ENCODE results near the gene UBE2E2.

The UBE2E2 gene

DNA sequence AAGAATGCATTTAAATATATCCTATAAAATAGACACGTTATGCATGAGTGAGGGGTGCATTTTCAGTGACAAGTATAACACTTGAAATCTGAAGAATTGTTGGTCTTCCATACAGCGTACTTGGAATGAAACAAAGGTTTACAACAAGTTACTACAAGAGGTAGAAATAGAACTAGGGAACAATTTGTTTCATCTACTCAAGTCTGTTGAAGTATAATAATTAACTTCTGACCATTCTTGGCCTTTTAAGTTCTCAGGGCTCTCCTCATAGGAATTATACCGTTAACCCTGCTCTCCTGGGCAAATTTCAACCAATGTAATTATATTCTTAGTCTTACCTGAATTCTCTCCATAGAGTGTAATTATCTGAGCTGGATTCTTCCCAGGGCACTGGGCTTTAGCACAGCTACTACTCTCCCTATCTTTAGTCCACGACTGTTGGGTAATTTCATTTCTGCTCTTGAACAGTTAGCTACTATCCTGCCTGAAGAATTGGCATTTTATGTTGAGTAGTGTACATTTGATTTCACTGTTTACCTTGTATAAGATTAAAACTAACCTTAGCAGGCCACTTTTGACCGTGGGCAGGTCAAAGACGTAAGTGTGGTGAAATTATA, 100.6 kb downstream of the UBE2E2 start:
- TF ChIP-seq, protein P1, sequence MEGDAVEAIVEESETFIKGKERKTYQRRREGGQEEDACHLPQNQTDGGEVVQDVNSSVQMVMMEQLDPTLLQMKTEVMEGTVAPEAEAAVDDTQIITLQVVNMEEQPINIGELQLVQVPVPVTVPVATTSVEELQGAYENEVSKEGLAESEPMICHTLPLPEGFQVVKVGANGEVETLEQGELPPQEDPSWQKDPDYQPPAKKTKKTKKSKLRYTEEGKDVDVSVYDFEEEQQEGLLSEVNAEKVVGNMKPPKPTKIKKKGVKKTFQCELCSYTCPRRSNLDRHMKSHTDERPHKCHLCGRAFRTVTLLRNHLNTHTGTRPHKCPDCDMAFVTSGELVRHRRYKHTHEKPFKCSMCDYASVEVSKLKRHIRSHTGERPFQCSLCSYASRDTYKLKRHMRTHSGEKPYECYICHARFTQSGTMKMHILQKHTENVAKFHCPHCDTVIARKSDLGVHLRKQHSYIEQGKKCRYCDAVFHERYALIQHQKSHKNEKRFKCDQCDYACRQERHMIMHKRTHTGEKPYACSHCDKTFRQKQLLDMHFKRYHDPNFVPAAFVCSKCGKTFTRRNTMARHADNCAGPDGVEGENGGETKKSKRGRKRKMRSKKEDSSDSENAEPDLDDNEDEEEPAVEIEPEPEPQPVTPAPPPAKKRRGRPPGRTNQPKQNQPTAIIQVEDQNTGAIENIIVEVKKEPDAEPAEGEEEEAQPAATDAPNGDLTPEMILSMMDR (IDR thresholded peaks at IDR 0.05; ENCODE audit: insufficient read depth, missing control alignments): no peak
- FAIRE-seq: no peak
- no peak for DNase-seq (ENCODE audit: insufficient read length, low spot score)

DNA sequence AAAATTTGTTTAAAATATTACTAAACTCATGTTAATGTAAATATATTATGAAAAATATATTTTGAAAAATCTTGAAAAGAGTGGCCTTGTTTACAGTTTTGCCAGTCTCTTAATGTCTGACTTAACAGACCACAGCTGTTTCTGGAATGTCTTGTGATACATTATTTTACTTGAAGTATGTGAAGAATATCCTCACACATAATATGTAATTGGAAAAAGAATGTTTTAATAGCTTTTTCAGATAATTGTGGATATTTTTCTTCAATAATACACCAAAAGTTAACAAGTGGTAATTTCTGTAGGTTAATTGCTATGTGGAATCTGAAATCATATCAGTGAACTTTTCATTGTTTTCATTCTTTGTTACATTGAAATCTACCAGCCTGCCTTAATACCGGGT, 101.3 kb downstream of the UBE2E2 start:
- TF ChIP-seq, protein P1 (IDR thresholded peaks at IDR 0.05; ENCODE audit: insufficient read depth, missing control alignments): no peak
- FAIRE-seq (no peak), DNase-seq (ENCODE audit: insufficient read length, low spot score) (no peak)

DNA sequence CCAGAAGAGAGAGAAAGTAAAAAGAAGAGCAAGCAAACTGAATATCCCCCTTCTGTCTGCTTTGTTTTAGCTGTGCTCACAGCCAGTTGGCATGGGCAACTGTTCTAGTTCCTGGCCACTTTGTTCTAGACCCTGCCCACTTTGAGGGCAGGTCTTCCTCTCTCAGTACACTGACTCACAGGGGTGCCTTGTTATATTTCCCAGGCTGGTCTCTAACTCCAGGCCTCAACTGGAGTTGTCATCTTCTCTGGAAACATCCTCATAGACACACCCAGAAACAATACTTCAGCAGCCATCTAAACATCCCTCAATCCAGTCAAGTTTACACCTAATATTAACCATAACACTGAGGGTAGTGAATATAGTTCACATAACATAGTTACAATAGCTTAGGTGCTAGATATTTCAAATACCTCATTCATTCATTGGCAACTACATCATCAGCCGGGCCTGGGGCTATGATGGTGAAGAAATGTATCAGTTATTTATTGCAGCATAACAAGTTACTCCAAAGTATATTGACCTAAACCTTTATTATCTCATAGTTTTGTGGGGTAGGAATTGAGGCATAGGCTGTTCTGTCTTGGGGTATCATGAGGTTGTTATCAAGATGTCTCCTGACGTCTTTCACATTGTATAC, 106.0 kb downstream of the UBE2E2 start:
- FAIRE-seq: no peak
- TF ChIP-seq, protein P1 (IDR thresholded peaks at IDR 0.05; ENCODE audit: insufficient read depth, missing control alignments): no peak
- DNase-seq (ENCODE audit: insufficient read length, low spot score): no peak

- no peak for FAIRE-seq
- TF ChIP-seq, protein P1 (IDR thresholded peaks at IDR 0.05; ENCODE audit: insufficient read depth, missing control alignments): no peak
- DNase-seq (ENCODE audit: insufficient read length, low spot score): no peak
These were observed 109.7 kb downstream of the UBE2E2 start for GRCh38 chr3:23312866-23313265.

DNA sequence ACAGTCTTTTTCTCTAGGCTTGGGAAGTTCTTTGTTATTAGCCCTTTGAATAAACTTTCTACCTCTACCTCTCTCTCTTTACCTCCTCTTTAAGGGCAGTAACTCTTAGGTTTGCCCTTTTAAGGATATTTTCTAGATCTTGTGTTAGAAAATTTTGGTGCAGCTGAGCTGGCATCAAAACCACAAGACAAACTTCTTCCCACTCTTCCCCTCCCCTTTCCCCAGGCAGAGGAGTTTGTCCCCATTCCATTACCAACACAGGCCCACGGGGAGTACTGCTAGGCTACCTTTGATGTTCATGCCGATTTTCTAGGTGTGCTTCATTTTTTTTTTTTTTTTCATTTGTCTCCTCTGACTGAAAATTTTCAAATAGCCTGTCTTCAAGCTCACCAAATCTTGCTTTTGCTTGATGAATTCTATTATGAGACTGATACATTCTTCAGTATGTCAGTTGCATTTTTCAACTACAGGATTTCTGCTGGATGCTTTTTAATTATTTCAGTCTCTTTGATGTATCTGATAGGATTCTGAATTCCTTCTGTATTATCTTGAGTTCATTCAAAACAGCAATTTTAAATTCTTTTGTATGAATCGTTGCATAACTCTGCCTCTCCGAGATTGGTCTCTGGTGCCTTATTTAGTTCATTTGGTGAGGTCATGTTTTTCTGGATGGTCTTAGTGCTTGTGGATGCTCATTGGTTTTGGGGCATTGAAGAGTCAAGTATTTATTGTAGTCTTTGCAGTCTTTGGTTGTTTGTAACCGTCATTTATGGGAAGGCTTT, 112.0 kb downstream of the UBE2E2 start:
- TF ChIP-seq, protein P1 (IDR thresholded peaks at IDR 0.05; ENCODE audit: insufficient read depth, missing control alignments): no peak
- DNase-seq (ENCODE audit: insufficient read length, low spot score) (no peak), FAIRE-seq (no peak)

GRCh38 chr3:23316924-23317323, 113.8 kb downstream of the UBE2E2 start:
- DNase-seq (ENCODE audit: insufficient read length, low spot score): no peak
- TF ChIP-seq, protein P1 (IDR thresholded peaks at IDR 0.05; ENCODE audit: insufficient read depth, missing control alignments): no peak
- no peak for FAIRE-seq

All from D721Med (cell line).